Esophagus muscularis mucosa (tissue), 4 donors: Measurements from ENCODE around the gene KDM5B. TPM values are rescaled to one million over a fixed set of nuclear protein-coding genes. Genes with fewer than 3 reads are reported as not detected.

ENCODE experiments used
- DNase-seq: peaks from one replicate; pipeline ENCODE4 v3.0.0-alpha.2; 2017; ENCODE audit errors: extremely low spot score
- H3K27ac ChIP-seq, 4 donors: fragments of 200-600 bp; sonication (generic); replicated peaks in 1 of 4; 1 replicate in 3 of 4; 2 replicates in 1 of 4; pipeline ENCODE4 v1.5.1; 2016 to 2019; ENCODE audit warnings: mild to moderate bottlenecking in 1 of 4
- H3K27me3 ChIP-seq, 4 donors: fragments of 200-600 bp; sonication (generic); one replicate each; pipeline versions ENCODE4 v1.5.1 to v1.6.0; 2016 to 2019
- H3K36me3 ChIP-seq, 4 donors: fragments of 200-600 bp; sonication (generic); one replicate each; pipeline ENCODE4 v1.5.1; 2016 to 2019
- H3K4me1 ChIP-seq, 4 donors: fragments of 200-600 bp; sonication (generic); one replicate each; pipeline ENCODE4 v1.5.1; 2016 to 2019
- H3K4me3 ChIP-seq, 4 donors: fragments of 200-600 bp; sonication (generic); 1 replicate in 2 of 4; 2 replicates in 2 of 4; pipeline ENCODE4 v1.5.1; 2016 to 2019; ENCODE audit warnings: mild to moderate bottlenecking in 4 of 4, moderate library complexity in 1 of 4
- H3K9me3 ChIP-seq, 4 donors: fragments of 200-600 bp; sonication (generic); 1 replicate in 3 of 4; 2 replicates in 1 of 4; pipeline ENCODE4 v1.5.1; 2016 to 2019
- CTCF ChIP-seq, 3 experiments: fragments of 200-600 bp in 2 of 3; fragments of 450-650 bp in 1 of 3; sonication (generic) in 2 of 3; IDR thresholded peaks; one replicate each; pipeline ENCODE4 v1.5.1; 2017 to 2019; ENCODE audit warnings: antibody characterized with exemption in 3 of 3, mild to moderate bottlenecking in 2 of 3, moderate library complexity in 1 of 3
- EP300 ChIP-seq: sonication (generic); formaldehyde crosslinking; IDR thresholded peaks from one replicate; pipeline ENCODE4 v1.6.1; 2017; ENCODE audit warnings: antibody characterized with exemption
- POLR2A ChIP-seq: fragments of 450-650 bp; IDR thresholded peaks from one replicate; pipeline ENCODE4 v1.6.1; 2017; ENCODE audit warnings: antibody characterized with exemption, moderate library complexity, mild to moderate bottlenecking, low read depth
- POLR2AphosphoS5 ChIP-seq, 2 donors: sonication (generic); formaldehyde crosslinking; IDR thresholded peaks; one replicate each; pipeline ENCODE4 v1.6.1; 2017; ENCODE audit warnings: antibody characterized with exemption in 2 of 2
- WGBS: methylation state at CpG from one replicate; pipeline ENCODE4 v1.1.5; 2018; 5-methylcytosine and 5-hydroxymethylcytosine counted together
- intact Hi-C: fragments of 100-400 bp; cut with DNase I; formaldehyde crosslinking; loops from one replicate; pipeline ENCODE4 v1.15.1; 2023
- total RNA-seq, 4 donors: library from RNA; depleted of rRNA; stranded (reverse); fragments of >200 nt; gene quantifications; one replicate each; pipeline versions ENCODE4 v1.1.0 to v1.2.1, GENCODE V29; 2016

KDM5B gene
- total RNA-seq: 10 to 100 TPM; 21.4 to 34.9 (median 31.8) TPM

DNA sequence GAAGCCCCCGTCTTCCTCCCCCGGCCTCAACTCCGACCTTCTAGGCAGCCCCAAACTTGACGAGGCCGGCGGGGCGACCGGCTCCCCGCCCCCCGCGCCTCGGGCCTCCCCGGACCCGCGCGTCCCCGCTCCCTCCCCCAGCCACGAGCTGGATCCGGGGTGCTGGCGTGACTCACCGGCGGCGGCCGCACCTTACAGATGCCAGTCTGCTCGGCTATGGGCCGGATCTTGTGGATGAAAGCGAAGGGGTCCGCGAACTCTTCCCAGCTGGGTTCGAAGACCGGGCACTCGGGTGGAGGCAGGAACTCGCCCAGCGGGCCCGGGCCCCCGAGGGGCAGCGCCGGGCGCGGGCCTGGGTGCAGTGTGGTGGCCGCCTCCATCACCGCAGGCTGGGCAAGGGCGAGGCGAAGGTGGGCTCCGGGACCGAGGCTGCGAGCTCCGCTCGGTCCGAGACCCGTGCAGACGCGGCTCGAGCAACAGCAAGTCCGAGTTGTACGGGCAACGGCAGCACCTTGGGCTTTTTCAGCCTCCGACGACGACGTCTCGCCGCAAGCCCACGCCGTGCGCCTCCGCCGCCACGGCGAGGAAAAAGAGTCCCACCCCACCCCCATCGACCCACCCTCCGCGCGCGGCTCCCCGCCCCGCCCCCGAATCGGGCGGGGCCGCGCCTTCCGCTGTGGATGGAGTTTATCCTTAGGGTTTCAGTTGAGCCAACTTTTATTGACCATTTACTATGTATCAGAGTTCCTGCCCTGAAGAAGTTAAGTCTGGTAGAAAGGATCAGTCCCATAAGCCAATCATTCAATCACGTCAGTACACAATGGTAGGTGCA lies at the start of gene KDM5B:
TSS of gene KDM5B (minus strand) at position 496 of the 832 bp plus-strand sequence. CDS start at position 380, 116 bp downstream.
- Histone ChIP-seq H3K9me3 (no peaks in the 10 kb centered on the region), H3K4me1 (peaks cover 14 to 66% (median 54%) of the 10 kb centered on the region in 4 donors), H3K4me3 (peak within 1 kb of the TSS; percentile 92 to 98 (median 98)), H3K27ac (peak within 1 kb of the TSS; percentile 85 to 90 (median 90)), H3K27me3 (no peaks in the 10 kb centered on the region), H3K36me3 (no peaks in the 10 kb centered on the region)
- 0% methylated on average over 10 of the region's 84 CpGs for WGBS
- TF ChIP-seq CTCF (IDR thresholded peaks at IDR 0.05): no peak
- TF ChIP-seq EP300: no peak
- TF ChIP-seq POLR2A: peak; percentile 35
- TF ChIP-seq POLR2AphosphoS5 (IDR thresholded peaks at IDR 0.05): peak; percentile 80 to 93
- no peak for DNase-seq
- intact Hi-C loops: no loop called here

DNA sequence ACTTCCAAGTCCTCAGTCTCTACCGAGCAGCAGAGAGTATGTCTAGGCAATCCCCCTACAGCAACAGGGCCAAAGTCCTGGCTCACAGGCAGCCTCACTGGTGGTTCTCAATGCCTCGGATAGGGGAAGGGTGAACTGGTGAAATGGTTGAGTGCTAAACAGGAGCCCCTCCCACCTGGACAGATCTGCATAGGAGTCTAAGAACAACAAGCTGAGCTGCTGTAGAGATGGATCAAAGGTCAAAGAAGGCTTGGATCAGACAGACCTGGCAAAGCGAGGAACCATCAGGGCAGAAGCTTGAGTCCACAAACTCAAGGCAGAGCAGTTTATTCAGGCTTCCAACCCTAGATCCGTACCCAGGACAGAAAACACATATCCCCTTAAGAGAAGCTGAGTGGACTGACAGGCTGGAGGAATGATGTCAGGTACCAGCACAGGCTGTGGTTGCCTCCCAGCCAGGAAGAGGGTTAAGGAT lies 49.0 kb upstream of the KDM5B start:
- TF ChIP-seq POLR2A (no peak), CTCF (IDR thresholded peaks at IDR 0.05) (no peak), POLR2AphosphoS5 (IDR thresholded peaks at IDR 0.05) (no peak), EP300 (no peak)
- 76% methylated on average over 4 of the region's 4 CpGs for WGBS
- Histone ChIP-seq H3K36me3 (no peaks in the 10 kb centered on the region), H3K27ac (no peak overlapping the region), H3K4me1 (peaks cover 8 to 25% (median 13%) of the 10 kb centered on the region in 4 donors), H3K27me3 (no peaks in the 10 kb centered on the region), H3K9me3 (no peaks in the 10 kb centered on the region), H3K4me3 (no peak overlapping the region)
- intact Hi-C loops: no loop called here
- DNase-seq: no peak

DNA sequence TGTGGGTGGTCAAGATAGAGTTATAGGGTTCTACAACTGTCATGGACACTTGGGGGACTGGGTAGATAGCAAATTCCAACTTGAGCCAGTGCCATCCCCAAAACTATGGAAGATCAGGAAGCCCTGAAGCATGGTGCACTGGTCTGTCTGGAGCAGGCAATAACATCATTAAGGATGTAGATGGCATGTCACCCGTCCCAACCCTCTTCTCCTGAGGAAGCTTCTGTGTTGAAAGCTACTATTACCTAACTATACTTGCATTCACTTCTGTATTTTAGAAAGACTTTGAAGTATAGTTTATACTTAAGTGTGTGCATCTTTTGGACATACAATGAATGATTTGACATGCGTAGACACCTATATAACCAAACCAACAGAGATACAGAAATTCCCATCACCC lies 47.8 kb upstream of the KDM5B start:
- 80% methylated on average over 2 of the region's 2 CpGs for WGBS
- H3K9me3 ChIP-seq: no peaks in the 10 kb centered on the region
- no peaks in the 10 kb centered on the region for H3K36me3 ChIP-seq
- H3K27me3 ChIP-seq: no peaks in the 10 kb centered on the region
- TF ChIP-seq CTCF (IDR thresholded peaks at IDR 0.05) (no peak), POLR2A (no peak), POLR2AphosphoS5 (IDR thresholded peaks at IDR 0.05) (no peak), EP300 (no peak)
- H3K27ac ChIP-seq: no peak overlapping the region
- no peak overlapping the region for H3K4me3 ChIP-seq
- intact Hi-C loops: no loop called here
- no peak for DNase-seq
- peaks cover 4 to 19% (median 9%) of the 10 kb centered on the region in 4 donors for H3K4me1 ChIP-seq

- DNase-seq: no peak
- no peaks in the 10 kb centered on the region for H3K36me3 ChIP-seq
- WGBS: 90% methylated on average over 8 of the region's 8 CpGs
- H3K27me3 ChIP-seq: no peaks in the 10 kb centered on the region
- intact Hi-C loops: loop anchor here (5.0 kb wide), 1 partner anchor 522 kb away; no protein-coding TSS in a partner anchor
- no peaks in the 10 kb centered on the region for H3K9me3 ChIP-seq
- peaks cover 0 to 13% (median 5%) of the 10 kb centered on the region in 4 donors for H3K4me1 ChIP-seq
- H3K4me3 ChIP-seq: no peak overlapping the region
- TF ChIP-seq POLR2AphosphoS5 (IDR thresholded peaks at IDR 0.05): no peak
- no peak for TF ChIP-seq POLR2A
- TF ChIP-seq EP300: no peak
- TF ChIP-seq CTCF (IDR thresholded peaks at IDR 0.05): no peak
- H3K27ac ChIP-seq: no peak overlapping the region
Measured at GRCh38 chr1:202854787-202855186, 46.6 kb upstream of the KDM5B start.
